CD4-positive, alpha-beta T cell treated with Interleukin-15 for 4 hours (primary cell): ENCODE data around the gene DNAJB5.
"Not testable (repeated sequence)": the region's sequence is repeated elsewhere in the genome, so short reads cannot be mapped to it uniquely, and the experiment has no call there.

Experiments
- DNase-seq: peaks from one replicate; pipeline ENCODE4 v3.0.0-alpha.2; 2020; ENCODE audit warnings: low spot score

Gene DNAJB5

DNA sequence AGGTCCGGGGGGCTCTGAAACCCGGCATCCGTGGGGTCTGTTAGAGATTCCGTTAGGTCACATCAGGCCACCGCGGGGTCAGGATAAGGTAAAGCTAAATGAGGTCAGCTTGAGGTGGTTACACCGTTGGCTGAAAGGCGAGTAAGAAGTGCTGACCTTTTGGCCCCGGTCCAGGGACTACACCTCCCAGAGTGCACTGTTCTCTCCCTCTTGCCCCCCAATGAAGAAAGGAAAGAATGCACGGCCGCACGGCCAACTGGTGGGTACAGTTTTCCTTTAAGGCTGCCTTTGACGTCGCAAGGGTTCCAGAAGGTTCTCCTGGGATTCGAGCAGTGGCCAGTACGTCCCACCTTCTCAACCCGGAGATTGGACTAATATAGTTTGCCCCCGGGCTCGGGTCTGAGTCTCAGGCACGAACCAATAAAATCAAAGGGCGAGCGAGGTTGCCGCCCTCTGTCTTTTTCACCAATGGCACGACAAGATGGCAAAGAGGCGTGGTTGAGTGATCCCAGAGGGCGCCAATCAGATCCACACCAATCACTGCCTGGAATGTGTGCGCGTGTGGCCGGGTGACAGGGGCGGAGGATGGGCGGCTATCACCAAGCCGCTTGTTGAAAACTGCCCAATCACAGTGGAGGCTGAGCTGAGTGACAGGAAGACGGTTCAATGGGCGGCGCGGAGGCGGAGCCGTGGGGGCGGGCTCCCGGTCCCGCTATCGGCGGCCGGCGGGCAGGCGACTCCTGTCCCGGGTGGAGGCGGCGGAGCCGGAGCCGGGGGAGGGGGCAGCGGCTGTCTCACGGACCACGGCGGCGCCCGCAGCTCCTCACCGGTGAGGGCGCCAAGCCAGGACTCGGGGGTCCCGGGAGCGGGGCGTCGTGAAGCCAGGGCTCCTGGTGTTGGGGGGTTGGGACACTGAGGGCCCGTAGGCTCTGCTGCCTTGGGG, at the start of gene DNAJB5:
TSS of gene DNAJB5 (plus strand) at position 743 of the 943 bp plus-strand sequence. CDS start 886 bp downstream, outside the sequence.
- peak; percentile 98 for DNase-seq

DNA sequence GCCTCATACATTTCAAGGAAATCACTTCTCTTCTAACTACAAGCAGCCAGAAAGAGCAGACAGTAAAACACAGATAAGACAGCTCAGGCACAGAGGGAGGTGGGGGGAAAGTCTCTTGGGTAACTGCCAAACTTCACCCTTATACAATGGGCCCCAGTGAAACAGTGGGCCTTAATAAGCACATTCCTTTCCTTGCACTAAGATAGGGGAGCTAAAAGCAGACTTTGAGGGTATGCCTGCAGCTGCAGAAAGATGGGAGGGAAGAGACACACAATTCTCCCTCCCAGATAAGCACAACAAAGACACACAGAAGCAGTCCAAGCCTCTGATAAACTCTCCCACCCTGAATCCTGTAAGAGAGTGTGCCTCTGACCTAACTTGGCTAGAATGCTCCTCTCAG, 49.6 kb upstream of the DNAJB5 start:
- not testable (repeated sequence) for DNase-seq

DNA sequence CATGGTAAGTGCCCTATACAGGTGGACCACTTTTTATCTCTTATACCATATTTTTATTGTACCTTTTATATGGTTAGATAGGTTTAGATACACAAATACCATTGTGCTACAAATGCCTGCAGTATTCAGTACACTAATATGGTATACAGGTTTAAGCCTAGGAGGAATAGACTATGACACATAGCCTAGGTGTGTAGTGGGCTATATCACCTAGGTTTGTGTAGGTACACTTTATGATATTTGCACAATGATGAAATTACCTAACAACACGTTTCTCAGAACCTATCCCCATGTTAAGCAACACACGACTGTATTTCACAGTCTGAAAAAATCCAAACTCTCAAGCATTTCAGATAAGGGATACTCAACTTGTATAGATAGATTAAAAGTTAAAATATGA, 41.1 kb upstream of the DNAJB5 start:
- no peak for DNase-seq

DNA sequence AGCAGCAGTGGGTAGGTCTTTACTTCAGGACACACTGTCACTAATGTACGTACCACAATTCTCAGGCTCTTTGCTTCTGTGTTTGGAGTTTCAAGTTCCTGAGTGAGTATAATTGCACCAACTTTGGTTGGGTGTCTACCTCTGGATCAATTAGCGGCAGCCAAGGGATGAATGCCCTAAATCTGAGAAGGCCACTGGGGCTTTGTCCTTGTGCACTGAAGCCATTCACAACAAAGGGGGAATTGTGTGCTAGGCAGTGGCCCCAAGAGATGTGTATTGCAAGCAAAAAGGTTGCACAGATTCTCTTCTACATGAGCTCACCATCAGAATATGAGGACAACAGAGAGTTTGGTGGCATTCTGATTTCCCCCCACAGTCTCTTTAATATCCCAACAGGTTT, 35.3 kb upstream of the DNAJB5 start:
- no peak for DNase-seq

DNA sequence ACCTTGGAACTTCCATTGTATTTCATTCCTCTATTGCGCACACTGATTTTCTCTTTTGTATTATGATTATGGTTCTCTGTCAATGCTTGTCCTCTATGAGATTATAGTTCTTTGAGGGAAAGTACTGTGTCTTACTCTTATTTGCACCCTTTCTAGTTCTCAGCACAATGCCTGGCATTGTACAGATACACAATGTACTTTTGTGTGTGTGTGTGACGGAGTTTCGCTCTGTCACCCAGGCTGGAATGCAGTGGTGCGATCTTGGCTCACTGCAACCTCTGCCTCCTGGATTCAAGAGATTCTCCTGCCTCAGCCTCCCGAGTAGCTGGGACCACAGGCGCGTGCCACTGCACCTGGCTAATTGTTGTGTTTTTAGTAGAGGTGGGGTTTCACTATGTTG, 33.5 kb upstream of the DNAJB5 start:
- DNase-seq, result not testable (repeated sequence)

DNA sequence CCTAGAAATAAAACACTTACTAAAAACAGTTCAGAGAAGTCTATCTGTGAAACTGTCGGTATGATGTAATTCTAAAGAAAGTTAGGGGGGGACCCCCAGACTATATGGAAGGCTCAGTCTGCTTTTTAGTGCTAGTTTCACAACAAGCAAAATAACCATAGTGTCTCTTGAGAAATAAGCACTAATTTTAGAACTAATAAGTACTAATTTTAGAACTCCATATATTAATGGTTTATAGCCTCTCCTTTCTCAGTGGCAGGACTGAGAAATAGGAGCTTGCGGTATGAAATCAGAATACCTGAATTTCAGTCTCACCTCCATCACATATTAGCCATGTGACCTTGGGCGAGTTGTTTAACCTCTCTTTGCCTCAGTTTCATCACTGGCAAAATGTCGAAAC, 32.9 kb upstream of the DNAJB5 start:
- no peak for DNase-seq

DNA sequence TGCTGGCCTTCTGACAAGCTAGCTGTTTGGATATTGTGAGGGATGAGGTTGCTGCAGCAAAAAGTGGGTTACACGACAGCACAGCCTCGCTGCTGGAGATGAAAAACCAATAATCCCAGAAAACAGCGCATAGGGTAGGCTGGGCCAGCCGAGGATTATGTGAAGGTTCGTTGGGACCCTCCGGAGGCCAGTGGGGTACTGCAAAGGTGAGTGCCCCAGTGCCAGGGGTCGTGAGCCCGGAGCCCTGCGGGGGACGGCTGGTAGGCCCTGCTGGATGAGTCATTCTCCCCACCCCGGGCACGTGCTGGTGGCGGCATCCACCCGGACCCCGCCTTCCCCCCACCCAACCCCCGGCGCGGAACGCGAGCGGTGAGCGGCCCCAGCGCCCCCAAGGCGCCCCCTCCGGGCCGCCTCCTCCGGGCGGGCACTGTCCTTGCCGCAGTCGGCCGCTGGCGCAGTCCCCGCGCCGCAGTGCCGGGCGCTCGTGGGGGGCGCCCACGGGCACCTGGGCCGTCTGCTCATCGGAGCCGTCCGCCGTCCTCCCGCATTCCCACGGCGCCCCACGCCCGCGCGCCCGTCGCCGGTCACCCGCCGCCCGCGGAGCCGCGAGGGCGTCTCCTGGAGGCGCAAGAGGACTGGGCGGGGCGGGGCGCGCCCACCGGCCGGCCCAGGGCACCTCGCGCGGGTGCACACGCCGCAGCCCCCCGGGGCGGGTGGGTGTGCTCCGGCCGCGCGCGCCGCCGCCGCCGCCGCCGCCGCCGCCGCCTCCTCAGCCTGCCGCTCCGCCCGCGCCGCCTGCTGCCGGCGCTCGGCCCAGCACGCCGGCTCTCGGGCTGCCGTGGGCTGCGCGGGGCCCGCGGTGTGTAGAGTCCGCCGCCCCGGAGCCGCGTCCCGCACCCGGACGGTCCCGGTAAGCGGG, 31.8 kb upstream of the DNAJB5 start, which contains the start of gene PHF24:
TSS of gene PHF24 (plus strand) at position 794 of the 919 bp plus-strand sequence. CDS start 13,014 bp downstream, outside the sequence.
- no peak for DNase-seq

DNA sequence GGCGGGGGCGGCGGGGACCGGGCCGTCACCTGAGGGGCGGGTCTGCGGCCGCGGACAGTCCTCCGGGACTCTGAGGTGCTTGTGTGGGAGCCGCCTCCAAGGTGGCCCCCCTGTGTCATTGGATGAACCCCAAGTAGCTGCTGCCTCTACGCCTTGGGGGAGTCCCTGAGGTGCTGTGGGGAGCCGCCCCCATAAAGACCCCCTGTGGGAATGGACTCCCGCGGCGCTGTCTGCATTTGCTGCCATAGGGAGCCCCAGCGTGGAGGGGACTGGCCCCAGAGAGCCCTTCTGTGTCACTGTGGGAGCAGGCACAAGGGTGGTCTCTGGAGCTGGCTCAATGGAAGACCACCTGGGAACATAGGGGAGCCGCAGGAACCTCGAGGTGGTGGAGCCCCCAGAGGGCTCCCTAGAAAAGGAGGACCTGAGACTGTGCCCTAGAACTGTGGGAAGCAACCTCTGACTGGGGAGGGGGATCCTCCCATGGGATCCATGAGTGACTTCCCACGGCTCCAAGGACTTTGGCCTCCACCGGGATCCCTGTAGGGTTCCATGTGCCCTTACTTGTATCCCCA, 31.0 kb upstream of the DNAJB5 start:
- no peak for DNase-seq

DNA sequence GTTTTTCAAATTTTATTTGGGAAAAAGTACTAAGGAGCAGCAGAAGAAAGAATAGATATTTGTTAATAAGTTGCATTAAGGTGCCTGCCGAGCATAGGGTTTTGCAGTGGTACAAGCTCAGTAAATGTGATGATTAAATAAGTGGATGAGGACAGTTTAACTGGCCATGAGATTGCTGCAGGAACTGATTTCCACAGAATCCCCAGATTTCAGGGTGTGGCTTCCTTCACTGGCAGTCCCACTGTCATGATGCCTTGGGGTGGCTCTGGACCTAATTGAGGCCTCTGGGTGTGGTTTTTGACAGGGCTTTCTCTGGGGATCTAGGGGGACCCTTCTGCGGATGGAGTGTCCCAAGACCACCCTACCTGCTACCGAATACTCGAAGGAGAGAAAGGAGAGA, 30.1 kb upstream of the DNAJB5 start:
- DNase-seq, result no peak

DNA sequence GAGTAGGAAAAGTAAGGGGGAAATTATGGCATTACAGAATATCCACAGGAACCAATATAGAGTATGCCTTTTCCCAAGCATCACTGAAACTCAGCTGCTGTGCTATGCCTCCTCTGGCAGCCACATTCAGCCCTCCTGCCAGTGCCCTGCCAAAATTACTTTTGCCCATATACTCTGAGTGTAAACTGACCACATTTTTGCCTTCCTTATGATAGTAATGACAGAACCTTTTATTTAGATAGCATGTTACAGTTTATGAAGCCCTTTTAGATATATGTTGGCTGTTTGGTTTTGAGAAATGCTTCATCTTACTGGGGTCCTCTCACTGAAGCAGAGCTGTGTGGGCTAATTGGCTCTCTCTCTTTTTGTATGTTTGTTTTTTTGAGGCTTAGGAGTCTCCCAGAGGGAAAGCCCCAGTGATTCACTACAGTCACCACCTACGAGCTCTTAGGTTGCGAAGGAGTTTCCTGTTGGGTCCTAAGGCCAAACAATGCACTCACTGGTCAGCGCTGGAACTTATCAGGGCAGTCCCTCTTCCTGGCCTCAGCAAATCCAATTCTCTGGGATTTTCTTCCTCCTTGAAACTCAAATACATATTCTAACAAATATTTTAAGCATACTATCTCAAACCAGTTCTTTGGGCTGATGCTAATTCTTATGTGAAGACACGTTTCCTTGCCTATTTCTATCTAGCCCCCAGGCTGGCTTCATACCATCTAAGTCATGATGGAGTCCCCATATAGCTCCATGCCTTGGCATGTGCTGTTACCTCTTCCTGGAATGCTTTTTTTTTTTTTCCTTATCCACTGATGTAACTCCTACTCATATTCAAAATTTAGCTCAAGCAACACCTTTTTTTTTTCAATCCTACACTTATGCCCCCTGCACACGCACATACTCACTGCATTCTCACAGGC, 27.7 kb upstream of the DNAJB5 start:
- DNase-seq, result no peak

DNA sequence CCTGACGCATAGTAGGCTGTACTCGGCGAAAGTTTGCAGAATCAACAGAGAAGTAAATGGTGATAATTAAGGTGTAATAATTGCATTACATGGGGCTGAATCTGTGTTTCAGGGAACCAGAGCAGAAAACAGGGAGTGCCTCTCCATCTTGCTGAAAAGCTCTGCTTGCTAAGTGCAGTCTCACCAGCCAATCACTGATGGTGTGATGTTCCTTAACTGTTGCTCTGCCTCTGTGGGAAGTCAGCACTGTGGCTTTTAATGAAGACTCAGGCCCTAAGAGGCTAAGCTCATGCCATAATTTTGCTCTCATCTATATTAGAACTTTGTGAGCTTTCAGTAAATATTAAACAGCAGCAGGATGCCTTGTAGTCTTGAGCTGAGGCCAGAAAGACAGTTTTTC, 27.0 kb upstream of the DNAJB5 start:
- no peak for DNase-seq

DNA sequence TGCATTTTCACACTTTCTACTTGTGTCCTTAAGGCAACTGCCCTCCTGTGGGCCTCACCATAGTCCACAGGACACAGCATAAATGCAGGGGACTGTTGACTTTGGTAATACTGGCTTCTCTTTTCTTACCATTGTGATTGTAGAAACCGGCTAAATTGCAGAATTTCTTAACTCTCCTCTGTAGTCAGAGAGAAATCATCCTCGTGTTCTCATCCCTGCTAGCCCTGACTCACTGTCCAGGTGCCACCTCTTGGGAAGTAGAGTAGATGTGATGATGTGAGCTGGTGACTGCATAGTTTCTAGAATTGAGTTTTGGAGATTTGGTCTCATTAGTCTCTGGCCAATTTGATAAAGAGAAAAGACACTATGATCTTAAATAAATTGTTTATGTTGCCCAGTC, 26.0 kb upstream of the DNAJB5 start:
- DNase-seq, result no peak

DNA sequence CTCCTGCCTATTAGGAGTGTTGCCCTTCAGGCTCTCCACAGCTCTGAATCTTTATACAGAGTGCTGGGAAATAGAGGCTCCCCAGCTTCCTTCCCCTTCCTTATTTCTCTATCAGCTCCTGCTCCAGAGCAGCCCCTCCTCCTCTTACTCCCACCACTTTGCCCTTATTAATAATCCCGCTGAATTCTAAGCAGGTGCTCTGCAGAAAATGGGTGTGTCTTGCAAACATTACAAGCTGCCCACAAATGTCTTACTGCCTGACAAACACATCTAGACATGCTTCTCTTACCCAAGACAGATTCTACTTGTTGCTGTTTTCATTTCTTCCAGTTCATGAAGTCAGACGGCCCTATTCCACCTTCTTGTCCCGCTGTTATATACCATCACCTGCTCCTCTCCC, 25.1 kb upstream of the DNAJB5 start:
- DNase-seq, result no peak

DNA sequence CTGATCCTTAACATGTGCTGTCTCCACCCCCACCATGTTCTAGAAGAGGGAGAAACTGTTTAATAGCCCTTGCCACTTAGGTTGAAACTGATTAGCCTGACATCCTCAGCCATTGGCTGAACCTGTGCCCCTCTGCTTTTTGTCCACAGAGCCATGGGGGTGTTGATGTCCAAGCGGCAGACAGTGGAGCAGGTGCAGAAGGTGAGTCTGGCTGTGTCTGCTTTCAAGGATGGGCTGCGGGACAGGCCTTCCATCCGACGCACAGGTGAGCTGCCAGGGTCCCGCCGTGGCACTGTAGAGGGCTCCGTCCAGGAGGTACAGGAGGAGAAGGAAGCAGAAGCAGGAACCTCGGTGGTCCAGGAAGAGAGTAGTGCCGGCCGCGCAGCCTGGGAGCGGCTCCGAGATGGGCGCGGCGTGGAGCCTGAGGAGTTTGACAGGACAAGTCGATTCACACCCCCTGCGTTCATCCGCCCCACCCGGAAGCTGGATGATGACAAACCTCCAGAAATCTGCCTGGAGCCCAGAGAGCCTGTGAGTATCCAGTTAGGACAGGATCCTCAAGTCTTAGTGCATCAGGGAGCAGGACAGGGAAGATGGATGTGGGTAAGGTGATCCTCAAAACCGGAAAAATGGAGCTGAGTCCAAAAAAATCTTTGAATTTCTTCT, 18.3 kb upstream of the DNAJB5 start:
- no peak for DNase-seq

DNA sequence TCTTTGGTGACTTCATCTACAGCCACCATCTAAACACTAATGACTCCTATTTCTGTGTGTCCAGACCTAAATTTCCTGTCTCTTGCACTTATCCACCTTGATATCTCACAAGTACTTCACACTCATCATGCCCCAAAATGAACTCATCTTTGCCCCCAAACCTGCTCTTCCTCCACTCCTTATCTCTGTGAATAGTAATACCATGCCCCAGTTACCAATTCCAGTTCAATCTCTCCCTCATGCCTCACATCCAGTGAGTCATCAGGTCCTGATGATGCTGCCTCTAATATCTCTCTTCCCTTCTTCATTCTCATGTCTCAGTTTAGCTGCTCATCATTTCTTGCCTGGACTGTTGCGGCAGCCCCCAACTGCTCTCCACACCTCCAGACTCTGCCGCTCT, 14.9 kb upstream of the DNAJB5 start:
- DNase-seq, result no peak

DNA sequence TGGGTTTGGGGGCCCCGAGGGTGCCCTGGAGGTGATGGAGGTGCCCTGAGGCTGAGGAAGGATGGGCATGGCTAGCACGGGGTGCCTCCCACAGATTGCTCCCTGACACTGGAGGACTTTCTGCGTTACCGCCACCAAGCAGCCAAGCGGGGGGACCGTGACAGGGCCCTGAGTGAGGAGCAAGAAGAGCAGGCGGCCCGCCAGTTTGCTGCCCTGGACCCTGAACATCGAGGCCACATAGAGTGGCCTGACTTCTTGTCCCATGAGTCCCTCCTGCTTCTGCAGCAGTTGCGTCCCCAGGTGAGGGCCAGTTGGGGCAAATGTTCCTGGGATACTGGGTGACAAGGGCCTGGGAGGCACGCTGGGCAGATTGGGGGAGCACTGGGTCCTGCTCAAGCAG, 13.1 kb upstream of the DNAJB5 start:
- no peak for DNase-seq

DNA sequence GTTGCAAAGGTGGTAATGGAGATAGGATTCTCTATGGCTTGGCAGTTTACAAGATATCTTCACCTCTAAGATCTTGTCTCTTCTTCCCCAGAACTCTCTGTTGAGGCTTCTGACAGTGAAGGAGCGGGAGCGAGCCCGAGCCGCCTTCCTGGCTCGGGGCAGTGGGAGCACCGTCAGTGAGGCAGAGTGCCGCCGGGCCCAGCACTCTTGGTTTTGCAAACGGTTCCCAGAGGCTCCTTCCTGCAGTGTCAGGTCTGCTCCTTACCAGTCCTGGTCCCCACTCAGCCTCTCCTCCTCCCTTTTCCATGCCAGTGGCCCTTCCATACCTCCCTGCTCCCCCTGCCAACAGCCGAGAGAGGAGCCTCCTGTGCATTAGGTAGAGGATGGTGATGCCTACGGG, 12.6 kb upstream of the DNAJB5 start:
- DNase-seq, result no peak

DNA sequence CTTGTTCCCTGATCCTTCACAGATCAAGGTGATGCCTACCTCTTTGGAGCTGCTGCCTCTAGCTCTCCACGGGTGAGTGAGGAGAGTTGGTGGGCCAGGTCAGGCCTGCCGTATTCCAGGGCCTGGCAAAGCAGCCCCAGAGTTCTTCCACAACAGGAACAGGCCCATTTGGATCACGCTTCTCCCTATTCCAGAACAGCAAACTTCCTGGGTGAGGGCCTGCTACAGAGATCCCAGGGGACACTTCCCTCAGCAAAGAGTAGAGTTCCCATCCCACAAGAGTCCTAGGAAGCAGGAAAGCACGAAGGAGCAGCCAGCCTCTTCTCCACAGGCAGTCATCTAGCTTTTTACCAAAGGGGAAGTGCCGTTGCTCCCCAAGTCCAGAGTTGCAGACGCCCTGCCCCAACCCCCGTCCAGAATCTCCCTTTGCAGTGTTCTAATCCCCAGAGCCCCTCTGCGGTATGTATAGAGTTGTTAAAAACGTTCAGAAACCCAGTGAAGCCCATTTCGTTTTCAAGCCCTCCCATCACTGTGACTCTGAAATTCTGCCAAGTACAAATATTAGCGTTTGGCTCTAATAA, 9.3 kb upstream of the DNAJB5 start:
- no peak for DNase-seq

DNA sequence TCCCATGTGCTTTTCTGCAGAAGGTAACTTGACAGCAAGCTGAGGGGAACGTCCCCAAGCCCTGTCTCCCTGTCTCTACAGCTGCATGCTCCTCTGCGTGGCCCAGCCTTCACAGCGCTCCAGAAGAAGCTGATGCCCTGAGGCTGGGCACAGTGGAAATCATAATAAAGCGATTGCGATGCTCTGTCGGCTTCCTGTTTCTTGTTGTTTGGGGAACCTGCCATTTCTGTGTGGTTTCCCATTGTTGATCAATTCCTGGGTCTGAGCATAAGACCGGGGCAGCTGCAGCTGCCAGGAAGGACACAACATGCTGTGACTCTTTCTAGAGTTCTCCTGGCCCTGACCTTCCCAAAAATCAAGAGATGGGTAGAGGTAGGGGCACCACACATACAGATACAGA, 7.2 kb upstream of the DNAJB5 start:
- no peak for DNase-seq

DNA sequence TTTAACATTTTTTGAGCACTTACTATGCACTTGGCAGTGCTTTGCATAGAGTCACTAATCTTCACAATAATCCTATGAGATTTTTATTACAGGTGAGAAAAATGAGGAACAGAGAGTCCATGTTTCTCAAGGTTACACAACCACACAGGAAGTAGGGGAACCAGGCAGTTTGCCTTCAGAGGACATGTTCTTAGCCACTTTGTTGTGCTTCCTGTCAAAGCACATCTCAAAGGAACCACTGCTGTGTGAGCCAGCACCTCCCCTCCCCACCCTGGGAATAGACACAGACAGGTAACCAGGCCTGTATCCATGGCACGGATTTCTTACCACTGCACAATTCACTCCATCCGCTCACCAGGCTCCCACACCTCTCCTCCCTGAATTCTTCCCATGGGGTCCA, 6.3 kb upstream of the DNAJB5 start:
- DNase-seq, result no peak
